CD4-positive, alpha-beta T cell treated with Interleukin-10 for 1 hour (primary cell): ENCODE measurements around the gene RBM20.
"Not testable (repeated sequence)": the region's sequence is repeated elsewhere in the genome, so short reads cannot be mapped to it uniquely, and the experiment has no call there.

Source experiments
- DNase-seq: peaks from one replicate; pipeline ENCODE4 v3.0.0-alpha.2; 2020

The RBM20 gene

GRCh38 chr10:110643653-110644597, at the start of gene RBM20:
Gene RBM20 (plus strand): TSS chr10:110644336. CDS start chr10:110644455, 119 bp downstream.
- DNase-seq, result peak; percentile 6

- no peak for DNase-seq
Observed at GRCh38 chr10:110597476-110597875, 46.7 kb upstream of the RBM20 start.

GRCh38 chr10:110600487-110601101, 43.5 kb upstream of the RBM20 start:
- peak; percentile 64 for DNase-seq

DNA sequence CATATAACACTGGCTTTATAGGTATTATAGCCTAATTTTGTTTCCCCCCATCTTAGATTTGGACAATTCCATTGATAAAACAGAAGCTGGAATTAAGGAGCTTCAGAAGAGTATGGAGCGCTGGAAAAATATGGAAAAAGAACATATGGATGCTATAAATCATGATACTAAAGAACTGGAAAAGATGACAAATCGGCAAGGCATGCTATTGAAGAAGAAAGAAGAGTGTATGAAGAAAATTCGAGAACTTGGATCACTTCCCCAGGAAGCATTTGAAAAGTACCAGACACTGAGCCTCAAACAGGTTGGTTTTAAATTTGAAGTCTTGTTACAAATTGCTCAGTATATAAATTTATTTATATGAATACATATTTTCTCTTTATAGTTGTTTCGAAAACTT, 42.6 kb upstream of the RBM20 start:
- no peak for DNase-seq

DNA sequence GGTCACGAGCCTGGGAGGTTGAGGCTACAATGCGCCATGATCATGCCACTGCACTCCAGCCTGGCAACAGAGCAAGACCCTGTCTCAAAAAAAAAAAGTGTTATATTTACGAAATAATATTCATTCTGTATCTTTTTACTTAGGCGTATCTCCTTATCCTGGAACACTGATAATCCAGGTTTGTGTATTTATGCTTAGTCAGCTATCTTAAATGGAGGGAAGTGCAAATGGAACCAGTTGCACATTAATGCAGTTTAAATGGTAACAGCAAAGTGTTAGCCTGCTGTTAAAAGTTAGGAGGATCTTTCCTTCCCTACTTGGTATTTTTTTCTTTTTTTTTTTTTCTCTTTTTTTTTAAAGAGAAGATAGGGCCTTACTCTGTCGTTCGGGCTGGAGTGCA, 36.0 kb upstream of the RBM20 start:
- DNase-seq, result no peak

DNA sequence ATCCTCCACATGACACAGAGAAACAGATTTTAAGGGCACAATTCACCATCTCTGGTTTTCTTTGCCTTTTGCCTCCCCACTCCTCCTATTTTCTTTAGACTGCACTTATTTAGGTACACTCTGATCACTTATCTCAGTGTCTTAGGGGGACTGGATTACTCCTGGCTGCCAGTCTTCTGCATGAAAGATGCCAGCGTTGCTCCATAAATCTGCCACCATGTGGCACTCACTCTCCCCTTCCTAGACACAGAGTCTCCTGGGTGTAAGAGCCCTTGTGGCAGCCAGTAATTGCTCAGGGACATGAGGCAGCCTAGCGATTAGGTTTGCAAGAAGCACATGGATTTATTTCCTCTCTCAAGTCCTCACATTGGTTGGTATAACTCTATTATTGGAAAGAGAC, 34.5 kb upstream of the RBM20 start:
- DNase-seq, result no peak

- DNase-seq, result peak; percentile 65
Observed at GRCh38 chr10:110610308-110610774, 33.8 kb upstream of the RBM20 start.

DNA sequence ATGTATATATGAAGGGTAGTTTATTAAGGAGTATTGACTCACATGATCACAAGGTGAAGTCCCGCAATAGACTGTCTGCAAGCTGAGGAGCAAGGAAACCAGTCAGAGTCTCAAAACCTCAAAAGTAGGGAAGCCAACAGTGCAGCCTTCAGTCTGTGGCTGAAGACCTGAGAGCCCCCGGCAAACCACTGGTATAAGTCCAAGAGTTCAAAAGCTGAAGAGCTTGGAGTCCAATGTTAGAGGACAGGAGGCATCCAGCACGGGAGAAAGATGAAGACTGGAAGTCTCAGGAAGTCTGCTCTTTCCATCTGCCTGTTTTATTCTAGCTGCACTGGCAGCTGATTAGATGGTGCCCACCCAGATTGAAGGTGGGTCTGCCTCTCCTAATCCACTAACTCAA, 33.4 kb upstream of the RBM20 start:
- not testable (repeated sequence) for DNase-seq

GRCh38 chr10:110612087-110612486, 32.0 kb upstream of the RBM20 start:
- DNase-seq, result no peak

- DNase-seq, result no peak
Observed at GRCh38 chr10:110612629-110613028, 31.5 kb upstream of the RBM20 start.

DNA sequence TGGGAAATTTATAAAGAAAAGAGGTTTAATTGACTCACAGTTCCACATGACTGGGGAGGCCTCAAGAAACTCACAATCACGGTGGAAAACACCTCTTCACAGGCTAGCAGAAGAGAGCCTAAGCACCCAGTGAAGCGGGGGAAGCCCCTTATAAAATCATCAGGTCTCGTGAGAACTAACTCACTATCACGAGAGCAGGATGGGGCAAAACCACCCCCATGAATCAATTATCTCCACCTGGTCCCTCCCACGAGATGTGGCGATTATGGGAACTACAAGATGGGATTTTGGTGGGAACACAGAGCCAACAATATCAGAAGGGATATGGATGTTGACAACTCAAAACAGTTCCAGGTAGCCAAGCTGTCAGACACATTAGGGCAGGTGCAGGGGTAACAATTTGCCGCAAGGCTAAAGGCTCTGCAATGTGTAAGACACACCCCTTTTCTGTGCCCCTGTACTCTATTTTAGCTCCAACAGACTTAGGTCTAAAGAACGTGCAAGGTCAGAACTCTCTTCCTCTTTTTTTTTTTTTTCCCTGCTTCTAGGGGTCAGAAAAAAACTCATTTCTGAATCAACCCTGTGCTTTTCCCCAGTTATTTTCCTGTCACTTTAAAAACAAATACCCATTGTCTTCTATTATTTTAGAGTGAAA, 30.7 kb upstream of the RBM20 start:
- no peak for DNase-seq

DNA sequence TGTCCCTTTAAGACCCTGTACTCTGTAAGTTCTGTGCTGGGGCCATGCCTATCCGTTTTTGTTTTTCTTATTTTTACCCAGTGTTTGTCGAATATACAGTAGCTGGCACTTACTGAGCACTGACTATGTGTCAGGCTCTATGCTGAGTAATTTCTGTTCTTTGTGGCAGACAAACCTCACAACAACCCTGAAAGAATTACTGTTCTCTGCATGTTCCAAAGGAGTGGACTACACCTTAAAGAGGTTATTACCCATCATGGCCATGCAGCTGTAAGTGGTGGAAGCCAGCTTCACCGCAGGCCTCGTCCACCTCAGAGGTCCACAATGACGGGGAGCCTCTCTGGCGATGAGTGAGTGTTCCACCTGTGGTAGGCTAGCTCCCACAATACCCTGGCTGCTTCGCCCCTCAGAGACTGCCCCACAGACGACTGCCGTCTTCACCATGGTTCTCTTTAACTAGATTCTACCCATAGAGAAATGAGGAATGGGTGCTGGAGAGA, 30.1 kb upstream of the RBM20 start:
- no peak for DNase-seq

GRCh38 chr10:110615057-110615747, 28.9 kb upstream of the RBM20 start:
- no peak for DNase-seq

- no peak for DNase-seq
Observed at GRCh38 chr10:110616493-110617033, 27.6 kb upstream of the RBM20 start.

GRCh38 chr10:110617425-110618229, 26.5 kb upstream of the RBM20 start:
- DNase-seq, result peak; percentile 22

GRCh38 chr10:110618230-110618610, 25.9 kb upstream of the RBM20 start:
- no peak for DNase-seq

DNA sequence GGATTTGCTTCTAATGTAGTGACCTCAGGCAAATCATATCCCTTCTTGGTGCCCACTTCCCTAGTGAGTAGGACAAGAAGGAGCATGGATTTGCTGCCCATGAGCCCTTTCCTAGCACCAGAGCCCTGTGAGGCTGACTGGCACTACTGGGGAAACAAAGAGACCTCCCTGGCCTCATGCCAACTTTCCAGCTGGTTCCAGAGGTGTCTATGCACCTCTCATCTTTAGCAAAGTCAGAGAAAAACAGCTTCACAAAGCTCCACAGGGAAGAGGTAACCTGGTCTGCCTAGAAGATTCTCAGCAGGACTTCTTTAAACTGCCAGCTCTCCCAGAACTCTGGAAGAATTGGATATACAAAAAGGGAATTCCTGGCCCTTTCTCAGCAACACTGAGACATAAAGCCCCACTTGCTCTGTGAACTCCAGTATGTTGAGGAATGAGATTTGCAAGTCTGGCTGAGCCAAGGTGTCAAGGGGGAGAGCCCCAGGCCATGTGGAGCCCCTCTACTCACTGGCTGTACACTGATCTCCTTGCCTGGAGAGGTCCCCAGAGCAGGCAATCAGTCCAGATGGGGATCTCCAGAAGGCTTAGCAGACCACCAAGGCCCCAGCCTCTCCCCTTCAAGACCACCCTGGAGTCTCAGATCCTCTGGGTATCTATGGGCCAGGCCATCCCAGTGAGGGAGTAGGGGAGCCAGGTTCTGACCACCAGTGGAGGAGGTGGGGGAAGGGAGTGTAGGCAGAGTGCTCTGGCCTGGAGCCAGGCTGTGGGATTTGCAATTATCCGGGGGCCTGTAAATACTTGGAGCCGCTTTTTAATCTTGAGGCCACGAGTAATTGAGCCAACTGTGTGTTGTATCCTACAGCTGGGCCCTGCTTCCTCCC, 24.4 kb upstream of the RBM20 start:
- DNase-seq, result no peak

GRCh38 chr10:110620398-110620719, 23.8 kb upstream of the RBM20 start:
- DNase-seq, result no peak

GRCh38 chr10:110623316-110623715, 20.8 kb upstream of the RBM20 start:
- not testable (repeated sequence) for DNase-seq

GRCh38 chr10:110625356-110625894, 18.7 kb upstream of the RBM20 start:
- no peak for DNase-seq
